Neural progenitor cell (in vitro differentiated cells): ENCODE results near the gene SLAMF7.

Experiments used
- EZH2 ChIP-seq: fragments of 200-600 bp; sonication (generic); IDR thresholded peaks from 2 replicates; pipeline ENCODE4 v1.6.1; 2017; ENCODE audit warnings: antibody characterized with exemption, mild to moderate bottlenecking, moderate library complexity
- EZH2phosphoT487 ChIP-seq: fragments of 200-600 bp; sonication (generic); IDR thresholded peaks from 2 replicates; pipeline ENCODE4 v1.6.1; 2017; ENCODE audit warnings: antibody characterized with exemption
- TF ChIP-seq, protein P1 (sequence below): fragments of 200-600 bp; sonication (generic); IDR thresholded peaks from 2 replicates; pipeline ENCODE4 v1.5.1; 2017; ENCODE audit warnings: antibody characterized with exemption, mild to moderate bottlenecking

DNA sequence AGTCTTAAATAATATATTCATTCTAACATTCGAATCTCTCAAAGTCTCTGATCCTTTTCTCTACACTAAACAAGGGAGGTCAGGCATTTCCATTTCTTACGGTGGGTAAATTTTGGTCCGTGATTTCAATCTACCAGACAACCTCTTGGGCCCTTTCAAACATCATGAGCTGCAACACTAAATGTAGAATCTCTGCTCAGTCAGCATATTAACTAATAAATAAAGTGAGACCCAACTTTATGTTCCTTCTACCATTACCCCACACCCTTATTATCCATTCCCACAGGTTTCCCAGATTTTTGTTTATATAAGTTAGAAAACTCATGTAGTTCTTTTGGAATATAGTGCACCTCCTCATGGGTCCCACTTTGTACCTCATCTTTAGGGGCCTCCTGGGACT is 24.9 kb downstream of the SLAMF7 start:
- TF ChIP-seq, protein P1, sequence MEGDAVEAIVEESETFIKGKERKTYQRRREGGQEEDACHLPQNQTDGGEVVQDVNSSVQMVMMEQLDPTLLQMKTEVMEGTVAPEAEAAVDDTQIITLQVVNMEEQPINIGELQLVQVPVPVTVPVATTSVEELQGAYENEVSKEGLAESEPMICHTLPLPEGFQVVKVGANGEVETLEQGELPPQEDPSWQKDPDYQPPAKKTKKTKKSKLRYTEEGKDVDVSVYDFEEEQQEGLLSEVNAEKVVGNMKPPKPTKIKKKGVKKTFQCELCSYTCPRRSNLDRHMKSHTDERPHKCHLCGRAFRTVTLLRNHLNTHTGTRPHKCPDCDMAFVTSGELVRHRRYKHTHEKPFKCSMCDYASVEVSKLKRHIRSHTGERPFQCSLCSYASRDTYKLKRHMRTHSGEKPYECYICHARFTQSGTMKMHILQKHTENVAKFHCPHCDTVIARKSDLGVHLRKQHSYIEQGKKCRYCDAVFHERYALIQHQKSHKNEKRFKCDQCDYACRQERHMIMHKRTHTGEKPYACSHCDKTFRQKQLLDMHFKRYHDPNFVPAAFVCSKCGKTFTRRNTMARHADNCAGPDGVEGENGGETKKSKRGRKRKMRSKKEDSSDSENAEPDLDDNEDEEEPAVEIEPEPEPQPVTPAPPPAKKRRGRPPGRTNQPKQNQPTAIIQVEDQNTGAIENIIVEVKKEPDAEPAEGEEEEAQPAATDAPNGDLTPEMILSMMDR, result no peak
- no peak for TF ChIP-seq EZH2phosphoT487
- no peak for TF ChIP-seq EZH2
